Fibroblast of upper back skin (primary cell): ENCODE results near the gene MRTFA.

Experiments used
- DNase-seq: peaks from one replicate; pipeline ENCODE4 v3.0.0-alpha.2; 2013

The MRTFA gene

GRCh38 chr22:40451210-40451609, 185.3 kb downstream of the MRTFA start:
- DNase-seq: peak; percentile 80

- no peak for DNase-seq
Measured at GRCh38 chr22:40450616-40451015, 185.9 kb downstream of the MRTFA start.

GRCh38 chr22:40449676-40450035, 186.9 kb downstream of the MRTFA start:
- DNase-seq: peak; percentile 88

DNA sequence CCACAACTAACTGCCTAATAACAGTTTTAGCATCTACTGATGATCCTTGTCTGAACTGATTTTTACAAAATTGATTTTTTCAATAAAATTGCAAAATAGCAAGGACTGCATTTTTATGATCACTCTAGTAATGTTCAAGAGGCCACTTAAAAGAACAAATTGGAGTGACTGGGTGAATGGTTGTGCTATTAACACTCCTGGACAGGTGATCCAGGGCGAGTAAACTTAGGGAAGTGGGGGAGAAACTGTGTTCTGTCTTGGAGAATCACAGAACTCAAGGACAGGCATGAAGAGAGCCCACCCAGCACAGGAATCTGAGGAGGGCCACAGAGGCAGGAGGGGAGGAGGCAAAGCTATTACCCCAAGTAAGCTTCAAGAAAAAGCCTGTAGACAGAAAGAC, 190.3 kb downstream of the MRTFA start:
- no peak for DNase-seq

- DNase-seq: no peak
Measured at GRCh38 chr22:40444178-40444831, 192.2 kb downstream of the MRTFA start.

GRCh38 chr22:40443732-40444131, 192.8 kb downstream of the MRTFA start:
- DNase-seq: no peak

DNA sequence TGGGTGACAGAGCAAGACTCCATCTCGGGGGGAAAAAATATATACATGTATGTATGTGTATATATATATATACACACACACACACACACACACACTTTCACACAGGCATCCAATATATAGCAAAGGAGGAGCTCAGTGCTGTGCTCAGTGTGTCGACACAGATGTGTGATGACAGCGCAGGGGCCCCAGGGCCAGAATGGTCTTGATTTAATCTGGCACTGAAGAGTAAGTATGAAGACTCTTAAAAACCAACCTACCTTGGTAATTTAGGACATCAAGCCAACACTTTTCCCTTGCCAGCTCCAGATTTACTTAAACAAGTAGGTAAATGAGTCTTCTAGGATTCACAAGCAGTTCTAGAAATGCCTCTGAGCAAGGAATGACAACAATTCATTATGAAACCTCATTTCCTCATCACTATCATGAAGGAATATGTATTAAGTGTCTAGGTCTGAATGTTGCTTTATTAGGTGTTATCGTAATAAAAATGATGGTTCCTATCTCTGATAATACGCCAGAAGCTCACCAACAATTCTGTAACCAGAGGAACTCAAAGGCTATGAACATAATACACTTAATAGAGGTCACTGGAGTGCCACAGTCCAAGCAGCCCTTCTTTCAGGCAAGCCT, 194.6 kb downstream of the MRTFA start:
- DNase-seq: no peak

- DNase-seq: peak; percentile 56
Measured at GRCh38 chr22:40436505-40437431, 199.8 kb downstream of the MRTFA start.

DNA sequence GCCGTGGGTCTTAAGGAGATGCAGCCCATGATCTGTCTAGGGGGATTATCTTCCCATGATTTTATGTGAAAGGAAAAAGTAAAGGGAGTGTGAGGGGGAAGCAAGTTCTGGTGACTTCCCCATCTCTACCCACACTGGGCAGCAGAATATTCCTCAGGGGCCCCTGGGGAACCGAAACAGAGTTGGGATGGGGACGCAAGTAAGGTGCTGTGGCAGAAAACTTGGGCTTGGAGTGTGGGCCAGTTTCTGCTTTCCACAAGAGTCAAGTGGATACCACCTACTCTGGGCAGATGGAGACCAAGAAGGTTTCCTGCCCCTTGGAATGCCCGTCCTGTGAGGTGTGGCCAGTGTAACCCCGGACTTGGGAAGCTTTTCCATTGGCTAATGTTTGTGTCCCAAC, 201.8 kb downstream of the MRTFA start:
- no peak for DNase-seq

- DNase-seq: no peak
Measured at GRCh38 chr22:40434106-40434505, 202.4 kb downstream of the MRTFA start.

DNA sequence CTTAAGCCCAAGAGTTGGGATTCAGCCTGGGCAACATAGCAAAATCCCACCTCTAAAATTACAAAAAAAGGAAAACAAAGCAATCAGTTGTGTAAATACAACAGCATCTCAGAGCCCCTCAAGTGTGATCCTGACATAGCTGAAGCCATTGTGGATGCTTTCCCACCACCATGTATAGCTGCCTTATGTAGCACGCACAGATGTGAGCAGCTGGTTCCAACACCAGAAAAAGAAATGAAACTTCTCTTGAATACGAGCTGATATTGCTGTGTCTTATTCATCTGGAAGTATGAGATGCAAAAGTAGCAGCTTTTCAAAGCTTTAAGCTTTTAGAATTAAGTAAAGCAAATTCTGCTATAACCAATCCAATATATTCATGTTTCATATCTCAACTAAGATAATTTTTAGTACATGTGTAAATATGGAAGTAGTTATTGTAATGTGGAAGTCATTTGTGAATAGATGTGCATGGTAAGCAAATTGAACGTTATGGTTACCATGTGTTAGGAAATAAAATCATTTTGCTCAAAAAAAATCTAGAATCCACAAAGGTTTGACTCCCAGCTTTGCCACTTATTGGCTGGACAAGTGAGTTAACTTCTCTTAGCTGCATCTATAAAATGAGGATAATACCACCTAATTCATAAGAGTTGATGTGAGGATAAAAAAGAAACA, 203.0 kb downstream of the MRTFA start:
- DNase-seq: no peak

- DNase-seq: no peak
Measured at GRCh38 chr22:40432625-40433024, 203.9 kb downstream of the MRTFA start.

DNA sequence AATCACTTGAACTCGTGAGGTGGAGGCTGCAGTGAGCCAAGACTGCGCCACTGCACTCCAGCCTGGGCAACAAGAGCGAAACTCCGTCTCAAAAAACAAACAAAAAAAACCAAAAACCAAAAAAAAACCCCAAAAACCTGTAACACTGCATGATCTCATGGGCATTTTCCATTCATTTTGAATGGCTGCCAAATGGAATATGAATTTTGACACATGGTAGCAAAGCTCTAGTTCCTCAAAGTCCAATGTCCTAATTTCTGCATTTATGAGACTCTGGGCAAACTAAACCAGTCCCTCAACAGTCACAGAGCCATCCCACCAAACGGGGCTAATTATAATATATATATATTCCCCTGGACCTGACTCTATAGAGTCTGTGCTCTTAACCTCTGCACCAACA, 204.4 kb downstream of the MRTFA start:
- no peak for DNase-seq

DNA sequence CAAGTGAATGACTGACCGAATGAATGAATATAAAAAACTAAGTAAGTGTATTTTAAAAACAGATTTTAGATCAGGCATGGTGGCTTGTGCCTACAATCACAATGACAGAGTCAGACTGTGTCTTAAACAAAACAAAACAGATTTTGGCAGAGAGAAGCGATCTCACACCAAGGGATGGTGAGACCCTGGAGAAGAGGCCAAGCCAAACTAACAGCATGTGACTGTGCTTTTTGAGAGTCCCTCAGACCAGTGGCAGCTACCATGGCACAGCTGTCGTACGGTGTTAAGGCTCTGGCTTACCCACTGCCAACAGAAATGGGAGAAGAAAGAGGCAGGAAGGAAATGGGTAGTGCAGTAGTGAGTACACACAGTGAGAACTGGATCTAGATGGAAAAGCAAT, 205.5 kb downstream of the MRTFA start:
- no peak for DNase-seq

DNA sequence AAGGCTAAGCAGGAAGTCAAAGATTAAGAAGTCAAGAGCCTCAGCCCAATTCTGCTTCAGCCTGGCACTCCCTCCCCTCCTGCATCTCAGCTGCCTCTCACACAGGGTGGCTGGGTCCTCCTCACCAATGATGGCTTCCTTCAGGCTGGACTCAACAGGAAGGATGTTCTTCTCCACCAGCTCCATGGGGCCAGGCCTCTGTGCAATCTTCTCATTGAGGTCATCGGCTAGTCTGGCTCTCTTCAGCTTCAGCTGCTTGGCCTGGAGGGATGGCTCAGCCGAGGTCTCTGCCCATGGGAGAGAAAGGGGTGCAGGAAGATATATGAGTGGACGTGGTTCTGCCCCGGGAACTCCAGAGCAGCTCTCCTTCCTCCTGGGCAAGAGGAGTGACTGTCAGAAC, 207.0 kb downstream of the MRTFA start:
- DNase-seq: no peak

DNA sequence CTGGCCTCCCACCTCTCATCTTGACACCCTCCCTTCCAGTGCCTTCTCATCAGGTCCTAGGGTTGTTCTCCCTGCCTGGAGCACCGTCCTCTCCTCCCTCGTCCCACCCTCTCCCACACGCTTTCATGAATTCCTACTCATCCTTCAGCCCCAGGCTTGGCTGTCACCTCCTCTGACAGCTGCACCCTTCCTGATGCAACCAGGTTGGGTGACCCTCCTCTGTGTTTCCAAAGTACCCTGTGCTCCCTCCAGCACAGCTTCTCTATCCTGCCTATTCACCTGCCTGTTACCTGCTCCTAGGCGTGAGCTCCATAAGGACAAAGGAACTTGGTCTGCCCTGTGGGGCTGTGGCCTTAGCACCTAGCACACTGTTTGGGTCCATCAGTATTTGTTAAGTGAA, 207.7 kb downstream of the MRTFA start:
- no peak for DNase-seq

- DNase-seq: no peak
Measured at GRCh38 chr22:40426594-40427333, 209.8 kb downstream of the MRTFA start.

- DNase-seq: no peak
Measured at GRCh38 chr22:40425082-40425481, 211.4 kb downstream of the MRTFA start.

DNA sequence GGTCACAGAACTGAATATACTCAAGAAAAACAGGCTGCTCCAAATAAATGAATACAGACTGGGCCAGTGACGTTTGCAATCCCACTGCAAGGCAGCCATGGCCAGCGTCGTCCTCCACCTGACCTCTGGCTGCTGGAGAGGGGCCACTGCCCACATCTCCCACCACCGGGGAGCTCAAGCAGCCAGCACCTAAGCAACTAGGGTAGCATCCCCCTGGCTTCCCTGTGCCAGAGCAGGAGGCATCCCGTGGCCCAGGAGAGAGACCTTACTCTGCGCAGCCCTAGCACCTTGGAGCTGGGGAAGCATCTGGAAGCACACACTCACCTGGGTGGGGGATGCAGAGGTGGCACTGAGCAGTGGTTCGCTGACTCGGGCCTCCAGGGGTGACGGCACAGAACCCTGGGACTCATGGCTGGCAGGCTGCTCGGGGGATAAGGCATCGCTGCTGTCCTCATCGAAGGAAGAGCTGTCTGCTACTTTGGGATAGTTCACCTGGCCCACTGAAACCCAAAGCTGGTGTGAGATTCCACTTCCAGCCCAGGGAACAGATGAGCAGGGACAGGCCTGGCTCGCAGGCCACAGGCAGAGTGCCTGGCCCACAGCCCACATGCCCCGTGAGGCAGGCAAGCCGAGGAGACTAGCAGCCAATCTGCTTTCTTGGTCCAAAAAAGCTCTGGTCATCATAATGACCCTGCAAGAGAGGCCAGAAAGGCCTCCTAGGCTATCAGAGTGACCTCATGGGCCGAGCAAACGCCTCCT, 212.5 kb downstream of the MRTFA start:
- DNase-seq: no peak

- DNase-seq: no peak
Measured at GRCh38 chr22:40423310-40423688, 213.2 kb downstream of the MRTFA start.

DNA sequence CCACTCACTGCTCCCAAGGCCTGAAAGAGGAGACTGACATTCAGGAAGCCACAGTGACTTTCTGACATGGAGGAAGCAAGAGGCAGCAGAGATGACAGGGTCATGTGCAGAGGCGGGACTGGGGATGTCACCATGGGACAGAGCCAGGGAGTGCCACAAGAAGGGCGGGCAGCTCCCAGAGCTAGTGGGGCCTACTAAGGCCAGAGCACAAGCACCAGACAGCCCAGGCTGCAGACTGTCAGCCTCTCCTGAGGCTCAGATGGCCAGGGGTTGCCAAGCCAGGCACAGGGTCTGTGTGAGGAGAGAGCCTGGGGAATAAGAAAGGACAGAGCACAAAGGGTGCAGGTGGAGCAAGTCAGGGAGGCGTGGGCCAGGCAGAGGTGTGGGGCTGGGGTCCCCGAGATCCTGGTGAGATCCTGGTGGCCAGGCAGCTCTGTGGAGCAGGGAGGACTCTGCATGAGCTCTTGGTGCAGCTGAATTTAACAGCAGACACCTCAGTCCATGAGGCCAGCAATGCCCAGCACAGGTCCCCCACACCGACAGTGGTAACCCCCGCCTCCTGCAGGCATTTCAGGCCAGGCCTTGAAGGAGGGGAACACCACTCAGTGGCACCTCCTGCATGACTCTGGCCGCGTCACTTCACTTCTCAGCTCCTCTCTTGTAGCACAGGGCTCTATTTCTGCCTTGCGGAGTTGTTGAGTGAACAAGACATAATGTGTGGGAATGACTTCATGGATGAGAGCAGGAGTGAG, 213.8 kb downstream of the MRTFA start:
- no peak for DNase-seq
